GM18951 (cell line): ENCODE data around the gene CCK.

Source experiments
- POLR2A ChIP-seq: IDR thresholded peaks from 4 replicates; pipeline ENCODE4 v1.6.1; 2011; ENCODE audit warnings: mild to moderate bottlenecking; ENCODE audit not compliant: insufficient read length, insufficient read depth; ENCODE audit errors: extremely low read depth
- in situ Hi-C: fragments of 300-500 bp; cut with MboI; formaldehyde crosslinking; loops from one replicate; pipeline ENCODE4 v1.12.0; 2022; ENCODE audit warnings: low sequenced_read_pairs, mixed read lengths, inconsistent platforms; ENCODE audit not compliant: unreplicated experiment

The CCK gene

DNA sequence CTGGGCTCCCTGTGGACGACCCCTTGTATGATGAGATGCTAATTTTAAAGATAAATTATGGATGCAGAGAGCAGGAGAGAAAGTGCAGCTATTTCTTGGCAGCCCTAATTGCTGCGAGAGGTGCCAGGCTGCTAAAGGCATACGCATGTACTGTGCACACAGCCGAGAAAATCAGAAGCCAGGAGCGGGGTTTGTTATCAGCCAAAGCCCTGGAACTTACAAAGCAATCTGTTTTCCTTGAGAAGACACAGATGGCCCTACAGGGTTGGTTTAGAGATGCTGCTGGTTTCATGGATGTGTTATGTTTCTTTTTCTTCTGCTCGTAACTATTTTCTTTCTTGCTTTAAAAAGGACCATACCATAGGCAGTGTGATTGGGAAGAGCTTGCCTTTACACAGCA lies 11.7 kb upstream of the CCK start:
- TF ChIP-seq POLR2A = no peak
- in situ Hi-C loops = no loop called here

GRCh38 chr3:42276141-42277132 lies 10.5 kb upstream of the CCK start:
- in situ Hi-C loops = no loop called here
- no peak for TF ChIP-seq POLR2A

DNA sequence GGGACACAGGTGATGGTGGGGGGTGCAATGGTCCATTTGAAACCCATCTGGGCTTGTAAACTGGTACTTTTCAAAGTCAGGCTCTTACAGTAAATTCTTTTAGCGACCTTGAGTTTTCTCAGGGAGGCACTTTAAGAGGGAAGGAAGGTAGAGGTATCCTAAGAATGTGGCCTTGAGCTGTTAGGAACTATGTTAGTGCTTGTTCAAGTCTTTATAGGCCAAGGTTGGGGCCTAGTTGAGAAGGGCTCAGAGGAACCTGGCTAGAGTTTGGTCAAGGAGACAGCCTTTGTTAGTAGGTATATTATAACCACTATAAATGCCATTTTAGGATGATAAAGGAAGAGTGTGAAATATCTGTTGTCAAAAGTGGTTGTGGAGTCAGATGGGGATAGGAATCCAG lies 9.2 kb upstream of the CCK start:
- TF ChIP-seq POLR2A = no peak
- in situ Hi-C loops = no loop called here

- TF ChIP-seq POLR2A = no peak
- in situ Hi-C loops = no loop called here
These were observed 8.3 kb upstream of the CCK start for GRCh38 chr3:42274266-42274665.

DNA sequence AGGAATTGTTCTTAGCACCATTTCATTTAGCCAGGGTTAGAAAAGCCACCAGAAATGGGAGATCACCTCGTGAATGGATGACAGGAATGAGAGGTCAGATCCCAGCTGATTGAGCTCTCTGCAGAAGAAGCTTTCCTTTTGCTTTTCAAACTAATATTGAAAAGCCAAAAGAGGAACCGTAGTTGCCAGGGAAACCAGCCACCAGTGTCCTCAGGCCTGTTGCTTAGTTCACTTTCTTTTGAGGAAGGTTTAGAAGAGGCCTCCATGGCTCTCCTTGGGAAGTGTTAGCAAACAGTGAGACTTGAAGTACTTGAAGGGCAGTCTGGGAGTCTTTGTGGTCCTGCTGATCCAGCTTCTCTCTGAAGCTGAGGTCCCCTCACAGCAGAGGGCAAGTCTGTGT lies 7.4 kb upstream of the CCK start:
- in situ Hi-C loops = no loop called here
- no peak for TF ChIP-seq POLR2A

DNA sequence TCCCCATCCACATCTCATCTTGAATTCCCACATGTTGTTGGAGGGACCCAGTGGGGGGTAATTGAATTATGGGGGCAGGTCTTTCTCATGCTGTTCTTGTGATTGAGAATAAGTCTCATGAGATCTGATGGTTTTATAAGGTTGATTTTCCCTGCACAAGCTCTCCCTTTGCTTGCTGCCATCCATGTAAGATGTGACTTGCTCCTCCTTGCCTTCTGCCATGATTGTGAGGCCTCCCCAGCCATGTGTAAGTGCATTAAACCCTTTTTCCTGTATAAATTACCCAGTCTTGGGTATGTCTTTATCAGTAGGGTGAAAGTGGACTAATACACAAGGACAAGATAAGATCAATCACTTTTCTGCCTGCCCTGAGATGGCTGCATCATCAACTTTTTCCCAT lies 5.8 kb upstream of the CCK start:
- in situ Hi-C loops = no loop called here
- TF ChIP-seq POLR2A = no peak

DNA sequence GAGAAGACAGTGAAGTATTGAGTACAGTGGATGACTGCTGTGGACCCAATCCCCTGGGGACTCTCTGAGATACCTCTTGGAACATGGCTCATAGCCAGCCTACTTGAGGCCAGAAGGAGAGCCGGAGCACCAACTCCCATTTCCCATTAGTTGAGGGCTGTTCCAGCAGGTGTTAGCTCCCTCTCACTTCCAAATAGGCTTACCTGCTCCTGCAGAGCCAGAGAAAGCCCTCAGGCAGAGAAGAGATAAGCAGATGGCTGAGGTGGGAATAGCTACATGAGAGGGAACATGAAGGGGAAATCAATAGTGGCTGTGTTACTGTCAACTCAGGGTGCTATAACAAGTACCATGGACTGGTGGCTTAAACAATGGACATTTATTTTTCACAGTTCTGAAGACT lies 4.6 kb upstream of the CCK start:
- in situ Hi-C loops = no loop called here
- no peak for TF ChIP-seq POLR2A

DNA sequence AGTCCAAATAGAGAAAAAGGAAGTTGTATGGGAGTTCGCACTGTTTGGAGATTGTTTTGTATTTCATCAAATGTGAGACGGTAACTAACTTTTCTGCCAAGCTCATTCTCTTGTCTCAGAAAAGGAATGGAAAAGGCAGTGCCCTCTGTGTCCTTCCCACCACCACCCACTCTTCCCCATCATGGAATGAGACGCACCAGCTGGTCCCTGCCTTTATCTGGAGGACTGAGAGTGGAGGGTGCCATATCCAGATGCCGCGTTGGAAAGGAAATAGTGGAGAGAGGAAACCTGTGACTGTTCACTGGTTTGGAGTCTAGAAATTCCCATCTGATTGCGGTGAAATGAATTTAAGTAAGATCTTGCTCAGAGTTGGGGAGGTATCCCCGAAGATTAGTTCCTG lies 3.7 kb upstream of the CCK start:
- in situ Hi-C loops = no loop called here
- TF ChIP-seq POLR2A = no peak

DNA sequence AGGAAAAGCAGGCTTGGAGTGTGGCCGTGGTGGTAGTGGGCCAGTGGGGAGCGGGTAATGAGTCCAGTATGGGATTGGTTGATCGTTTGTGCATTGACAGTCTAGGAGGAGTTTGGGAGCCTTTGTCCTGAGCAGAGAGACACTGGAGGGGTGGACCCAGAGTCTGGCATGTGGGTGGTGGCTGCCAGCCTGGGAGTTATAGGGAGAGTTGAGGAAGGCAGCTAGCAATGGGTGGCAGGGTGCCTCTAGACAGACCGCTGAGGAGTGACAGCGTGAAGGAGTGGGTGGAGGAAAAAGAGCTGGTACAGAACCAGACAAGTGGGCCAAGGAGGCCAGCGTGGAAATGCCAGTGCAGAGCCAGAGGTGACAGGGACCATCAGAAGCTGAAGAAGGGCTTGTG lies 1.9 kb upstream of the CCK start:
- in situ Hi-C loops = no loop called here
- no peak for TF ChIP-seq POLR2A

GRCh38 chr3:42265059-42265991 lies 660 bp downstream of the CCK start:
- TF ChIP-seq POLR2A = no peak
- in situ Hi-C loops = no loop called here

DNA sequence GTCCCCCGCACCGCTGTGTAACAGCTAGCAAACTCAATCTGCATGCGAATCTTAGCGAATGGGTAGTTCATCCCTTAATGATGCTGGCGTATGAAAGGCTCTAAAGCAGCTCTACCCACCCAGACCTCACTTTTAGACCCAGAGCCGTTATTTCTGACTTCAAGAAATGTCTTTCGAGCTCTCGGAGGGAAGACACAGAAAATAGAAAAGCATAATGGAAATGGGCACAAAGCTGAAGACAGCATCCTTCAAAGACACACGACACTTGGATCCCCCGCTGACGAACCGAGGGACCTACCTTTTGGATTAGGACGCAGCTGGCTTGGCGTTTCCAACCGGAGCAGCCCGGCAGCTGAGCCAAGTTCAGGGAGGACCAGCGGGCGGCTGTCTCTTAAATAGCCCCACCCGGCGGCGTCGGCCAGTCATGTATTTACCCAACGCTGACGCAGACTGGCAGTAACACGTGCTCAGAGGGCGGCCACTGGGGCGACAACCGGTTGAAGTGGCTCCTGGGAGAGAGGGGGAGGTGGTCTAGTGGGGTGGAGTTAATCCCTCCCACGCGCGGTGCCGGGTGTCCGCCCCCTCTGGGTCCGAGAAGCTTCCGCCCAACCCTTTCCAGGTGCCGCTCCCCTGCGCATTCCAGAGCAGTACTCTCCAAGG lies 1.5 kb downstream of the CCK start:
- TF ChIP-seq POLR2A = no peak
- in situ Hi-C loops = no loop called here

- in situ Hi-C loops = no loop called here
- no peak for TF ChIP-seq POLR2A
These were observed 2.3 kb downstream of the CCK start for GRCh38 chr3:42263354-42264346.

- in situ Hi-C loops = no loop called here
- TF ChIP-seq POLR2A = no peak
These were observed 3.5 kb downstream of the CCK start for GRCh38 chr3:42262525-42262924.
